Vagina (tissue), 2 donors: ENCODE measurements around the gene TAF6. TPM values are rescaled to one million over a fixed set of nuclear protein-coding genes. Genes with fewer than 3 reads are reported as not detected.
"Not testable (repeated sequence)": the region's sequence is repeated elsewhere in the genome, so short reads cannot be mapped to it uniquely, and the experiment has no call there.

Experiments
- DNase-seq, 2 donors: peaks; one replicate each; pipeline ENCODE4 v3.0.0-alpha.2; 2017; ENCODE audit errors: extremely low spot score in 2 of 2
- H3K27ac ChIP-seq: fragments of 200-600 bp; sonication (generic); one replicate; pipeline ENCODE4 v1.5.1; 2019
- H3K27me3 ChIP-seq: fragments of 200-600 bp; sonication (generic); one replicate; pipeline ENCODE4 v1.5.1; 2019
- H3K36me3 ChIP-seq, 2 donors: fragments of 200-600 bp; sonication (generic); one replicate each; pipeline ENCODE4 v1.5.1; 2017 to 2019
- H3K4me1 ChIP-seq: fragments of 200-600 bp; sonication (generic); one replicate; pipeline ENCODE4 v1.5.1; 2019
- H3K4me3 ChIP-seq, 2 donors: fragments of 200-600 bp; sonication (generic); 1 replicate in 1 of 2; 2 replicates in 1 of 2; pipeline ENCODE4 v1.5.1; 2016 to 2019
- H3K9me3 ChIP-seq: fragments of 200-600 bp; sonication (generic); one replicate; pipeline ENCODE4 v1.5.1; 2019
- CTCF ChIP-seq, 3 experiments: fragments of 450-650 bp in 2 of 3; fragments of 200-600 bp in 1 of 3; sonication (generic) in 1 of 3; IDR thresholded peaks; one replicate each; pipeline ENCODE4 v1.5.1; 2017 to 2019; ENCODE audit warnings: antibody characterized with exemption in 3 of 3, mild to moderate bottlenecking in 2 of 3, moderate library complexity in 2 of 3
- POLR2A ChIP-seq, 2 donors: fragments of 450-650 bp; IDR thresholded peaks; one replicate each; pipeline ENCODE4 v1.6.1; 2017; ENCODE audit warnings: antibody characterized with exemption in 2 of 2, mild to moderate bottlenecking in 2 of 2, moderate library complexity in 2 of 2
- POLR2AphosphoS5 ChIP-seq, 2 donors: sonication (generic); formaldehyde crosslinking; IDR thresholded peaks; one replicate each; pipeline ENCODE4 v1.9.0; 2017; ENCODE audit warnings: antibody characterized with exemption in 2 of 2, mild to moderate bottlenecking in 2 of 2, low read depth in 1 of 2; ENCODE audit not compliant: insufficient read depth in 1 of 2
- intact Hi-C: fragments of 100-400 bp; cut with DNase I; formaldehyde crosslinking; loops from one replicate; pipeline ENCODE4 v1.15.1; 2023
- total RNA-seq: library from RNA; depleted of rRNA; stranded (reverse); fragments of >200 nt; gene quantifications from one replicate; pipeline ENCODE4 v1.2.3, GENCODE V29; 2016

TAF6 gene
- total RNA-seq, 1 donor from 2014 or later: 54.3 TPM

DNA sequence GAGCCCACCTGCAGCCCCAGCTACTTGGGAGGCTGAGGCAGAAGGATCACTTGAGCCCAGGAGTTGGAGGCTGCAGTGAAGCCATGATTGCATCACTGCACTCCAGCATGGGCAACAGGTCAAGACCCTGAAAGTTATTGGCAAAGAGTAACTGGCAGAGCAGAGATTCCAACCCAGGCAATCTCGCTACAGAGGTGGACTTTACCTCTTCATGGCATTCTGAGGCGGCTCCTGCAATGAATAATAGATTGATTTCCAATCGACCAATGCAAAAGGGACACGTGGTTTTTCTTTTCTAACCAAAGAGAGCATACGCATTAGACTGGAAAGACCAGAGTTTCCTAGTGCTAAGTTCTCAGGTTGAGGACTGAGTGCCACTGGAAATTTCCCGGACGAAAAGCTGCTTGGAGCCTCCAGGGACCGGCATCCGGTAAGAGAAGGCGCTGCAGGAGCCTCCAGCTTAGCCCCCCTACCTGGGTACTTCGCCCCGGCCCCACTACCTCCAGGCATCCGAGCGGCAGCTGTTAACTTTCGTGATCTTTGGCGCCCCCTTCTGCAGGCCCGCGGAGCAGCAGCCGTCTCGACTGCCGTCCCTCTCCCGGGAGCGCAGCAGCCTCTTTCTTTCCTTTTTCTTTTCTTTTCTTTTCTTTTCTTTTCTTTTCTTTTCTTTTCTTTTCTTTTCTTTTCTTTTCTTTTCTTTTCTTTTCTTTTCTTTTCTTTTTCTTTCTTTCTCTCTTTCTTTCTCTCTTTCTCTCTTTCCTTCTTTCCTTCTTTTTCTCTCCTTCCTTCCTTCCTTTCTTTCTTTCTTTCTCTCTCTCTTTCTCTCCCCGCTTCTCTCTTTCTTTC is 11.7 kb upstream of the TAF6 start:
- Histone ChIP-seq H3K36me3 (no peaks in the 10 kb centered on the region), H3K9me3 (no peaks in the 10 kb centered on the region), H3K27ac (no peak overlapping the region), H3K4me1 (peaks cover 28% of the 10 kb centered on the region), H3K27me3 (no peaks in the 10 kb centered on the region), H3K4me3 (peak overlapping the region in 1 of 2 donors; percentile 13)
- DNase-seq: no peak
- peak in 1 of 2 donors; percentile 38 for TF ChIP-seq POLR2AphosphoS5 (IDR thresholded peaks at IDR 0.05; ENCODE audit: insufficient read depth in 1 of 2, low read depth in 1 of 2)
- TF ChIP-seq POLR2A (IDR thresholded peaks at IDR 0.05): no peak
- peak; percentile 70 to 88 (median 76) for TF ChIP-seq CTCF (IDR thresholded peaks at IDR 0.05)
- intact Hi-C loops: loop anchor here (10.0 kb wide), 1 partner anchor 84 kb away; the partner anchor contains the start of gene PVRIG

DNA sequence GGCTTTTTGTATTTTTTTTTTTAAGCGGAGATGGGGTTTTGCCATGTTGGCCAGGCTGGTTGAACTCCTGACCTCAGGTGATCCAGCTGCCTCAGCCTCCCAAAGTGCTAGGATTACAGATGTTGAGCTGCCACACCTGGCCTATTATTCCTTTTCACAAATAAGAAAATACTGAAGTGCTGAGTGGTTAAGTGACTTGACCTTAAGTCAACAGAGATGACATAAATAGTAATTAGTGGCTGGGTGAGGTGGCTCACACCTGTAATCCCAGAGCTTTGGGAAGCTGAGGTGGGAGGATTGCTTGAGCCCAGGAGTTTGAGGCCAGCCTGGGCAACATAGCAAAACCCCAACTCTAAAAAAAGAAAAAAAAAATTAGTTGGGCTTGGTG is 11.1 kb upstream of the TAF6 start:
- not testable (repeated sequence) for H3K9me3 ChIP-seq, H3K36me3 ChIP-seq, DNase-seq, H3K27ac ChIP-seq, H3K27me3 ChIP-seq, H3K4me3 ChIP-seq
- intact Hi-C loops: loop anchor here (10.0 kb wide), 1 partner anchor 85 kb away; the partner anchor contains the start of gene PVRIG
- H3K4me1 ChIP-seq: peaks cover 34% of the 10 kb centered on the region

DNA sequence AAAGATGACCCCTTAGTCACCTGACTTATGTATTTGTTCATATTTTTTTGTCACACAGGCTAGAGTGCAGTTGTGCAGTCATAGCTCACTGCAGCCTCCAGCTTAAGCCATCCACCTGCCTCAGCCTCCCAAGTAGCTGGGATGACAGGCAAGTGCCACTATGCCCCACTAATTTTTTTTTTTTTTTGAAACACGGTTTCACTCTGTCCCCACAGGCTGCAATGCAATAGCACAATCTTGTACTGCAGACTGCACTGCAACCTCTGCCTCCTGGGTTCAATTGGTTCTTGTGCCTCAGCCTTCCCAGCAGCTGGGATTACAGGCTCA is 9.4 kb upstream of the TAF6 start:
- Histone ChIP-seq H3K4me3 (peak overlapping the region in 1 of 2 donors; percentile 86), H3K9me3 (no peaks in the 10 kb centered on the region), H3K27me3 (no peaks in the 10 kb centered on the region), H3K4me1 (peaks cover 41% of the 10 kb centered on the region), H3K36me3 (no peaks in the 10 kb centered on the region), H3K27ac (peak overlapping the region; percentile 96)
- intact Hi-C loops: no loop called here
- DNase-seq: no peak
- TF ChIP-seq CTCF (IDR thresholded peaks at IDR 0.05): no peak
- TF ChIP-seq POLR2A (IDR thresholded peaks at IDR 0.05): no peak
- no peak for TF ChIP-seq POLR2AphosphoS5 (IDR thresholded peaks at IDR 0.05; ENCODE audit: insufficient read depth in 1 of 2, low read depth in 1 of 2)

DNA sequence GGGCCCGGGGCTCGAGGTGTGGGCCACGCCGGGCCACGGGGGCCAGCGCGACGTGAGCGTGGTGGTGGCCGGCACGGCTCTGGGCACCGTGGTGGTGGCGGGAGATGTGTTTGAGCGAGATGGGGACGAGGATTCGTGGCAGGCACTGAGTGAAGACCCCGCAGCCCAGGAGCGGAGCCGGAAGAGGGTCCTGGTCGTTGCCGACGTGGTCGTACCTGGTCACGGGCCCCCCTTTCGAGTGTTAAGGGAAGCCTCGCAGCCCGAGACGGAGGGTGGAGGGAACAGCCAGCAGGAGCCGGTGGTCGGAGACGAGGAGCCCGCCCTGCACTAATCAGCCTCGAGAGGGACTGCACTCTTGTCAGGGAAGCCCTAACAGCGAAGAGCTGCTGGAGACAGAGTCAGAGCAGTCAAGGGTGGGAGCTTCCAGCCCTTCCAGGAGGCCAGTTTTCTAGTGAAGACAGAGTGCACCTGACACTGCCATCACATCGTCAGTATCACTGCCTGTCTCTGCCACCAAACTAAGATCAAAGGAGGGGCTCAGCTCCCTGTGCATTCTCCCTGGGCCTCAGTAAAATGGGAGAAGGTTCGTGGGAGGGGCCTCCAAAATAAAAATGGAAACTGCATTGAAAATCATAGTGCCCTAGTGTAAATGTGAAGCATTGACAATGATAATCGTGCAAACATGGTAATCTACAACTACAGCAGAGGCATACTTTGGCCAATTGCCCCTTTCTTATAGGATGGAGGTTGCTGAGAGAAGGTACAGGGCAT is 8.9 kb upstream of the TAF6 start:
- Histone ChIP-seq H3K36me3 (no peaks in the 10 kb centered on the region), H3K4me1 (peaks cover 41% of the 10 kb centered on the region), H3K9me3 (no peaks in the 10 kb centered on the region), H3K27ac (peak overlapping the region; percentile 96), H3K27me3 (no peaks in the 10 kb centered on the region), H3K4me3 (peak overlapping the region; percentile 86 to 92)
- TF ChIP-seq CTCF (IDR thresholded peaks at IDR 0.05) (no peak), POLR2AphosphoS5 (IDR thresholded peaks at IDR 0.05; ENCODE audit: insufficient read depth in 1 of 2, low read depth in 1 of 2) (no peak), POLR2A (IDR thresholded peaks at IDR 0.05) (no peak)
- intact Hi-C loops: no loop called here
- no peak for DNase-seq

DNA sequence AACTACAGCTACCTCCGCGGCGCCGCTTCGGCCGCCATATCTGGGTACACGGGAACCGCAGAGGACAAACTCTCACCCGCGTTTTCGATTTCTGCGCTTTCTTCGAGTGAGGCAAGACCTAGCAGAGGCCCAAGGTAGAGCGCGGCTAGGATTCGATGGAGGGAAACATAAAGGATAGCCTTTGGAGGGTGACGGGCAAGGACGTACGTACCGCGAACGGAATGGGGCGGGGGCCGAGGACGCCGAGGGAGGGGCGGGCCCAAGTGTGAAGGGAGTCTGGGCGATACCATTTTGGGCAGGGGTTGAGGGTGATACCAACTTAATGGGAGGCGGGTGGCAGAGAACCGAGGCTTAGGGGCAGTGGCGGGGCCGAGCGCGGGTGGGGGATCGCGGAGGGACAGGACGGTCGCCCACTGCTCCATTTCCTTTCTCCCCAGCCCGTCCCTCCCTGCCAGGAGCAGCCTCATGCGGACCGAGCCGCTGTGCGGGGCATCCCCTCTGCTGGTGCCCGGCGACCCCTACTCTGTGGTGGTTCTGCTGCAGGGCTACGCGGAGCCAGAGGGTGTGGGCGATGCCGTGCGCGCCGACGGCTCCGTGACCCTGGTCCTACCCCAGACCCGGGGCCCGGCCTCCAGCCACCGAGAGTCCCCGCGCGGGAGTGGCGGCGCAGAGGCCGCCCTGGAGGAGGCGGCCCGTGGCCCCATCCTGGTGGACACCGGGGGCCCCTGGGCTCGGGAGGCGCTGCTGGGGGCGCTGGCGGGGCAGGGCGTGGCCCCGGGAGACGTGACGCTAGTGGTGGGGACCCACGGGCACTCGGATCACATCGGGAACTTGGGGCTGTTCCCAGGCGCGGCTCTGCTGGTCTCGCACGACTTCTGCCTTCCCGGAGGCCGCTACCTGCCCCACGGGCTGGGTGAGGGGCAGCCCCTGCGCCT is 8.0 kb upstream of the TAF6 start, which contains the start of gene MBLAC1:
Gene MBLAC1, plus strand, starts transcription at position 37 of the 935 bp plus-strand sequence. Its CDS starts 429 bp downstream, at position 466.
- DNase-seq: no peak
- peak within 1 kb of the TSS; percentile 86 to 92 for H3K4me3 ChIP-seq
- no peak for TF ChIP-seq POLR2A (IDR thresholded peaks at IDR 0.05)
- peak; percentile 62 to 86 for TF ChIP-seq POLR2AphosphoS5 (IDR thresholded peaks at IDR 0.05; ENCODE audit: insufficient read depth in 1 of 2, low read depth in 1 of 2)
- H3K27me3 ChIP-seq: no peaks in the 10 kb centered on the region
- intact Hi-C loops: no loop called here
- H3K27ac ChIP-seq: peak within 1 kb of the TSS; percentile 96
- H3K9me3 ChIP-seq: no peaks in the 10 kb centered on the region
- no peaks in the 10 kb centered on the region for H3K36me3 ChIP-seq
- H3K4me1 ChIP-seq: peaks cover 41% of the 10 kb centered on the region
